SK-N-SH treated with all-trans-retinoic acid at 6 μM for 48 hours (cell line): ENCODE data around the gene VPS13A.

Experiments
- ATAC-seq: fragments of 200-7000 bp; cut with Tn5 transposase; 3 replicates; pipeline ENCODE4 v1.9.1; 2020; ENCODE audit warnings: mild to moderate bottlenecking, moderate library complexity
- ARNTL ChIP-seq: fragments of 450-650 bp; formaldehyde crosslinking; IDR thresholded peaks from 2 replicates; pipeline ENCODE4 v1.5.0; 2020; ENCODE audit warnings: low read depth, mild to moderate bottlenecking, moderate library complexity, borderline replicate concordance
- BACH2 ChIP-seq: fragments of 250-450 bp; sonication (Bioruptor Pico); IDR thresholded peaks from 2 replicates; pipeline ENCODE4 v1.9.0; 2021; ENCODE audit warnings: mild to moderate bottlenecking, borderline replicate concordance
- CSDC2 ChIP-seq: fragments of 250-450 bp; sonication (Bioruptor Pico); IDR thresholded peaks from 2 replicates; pipeline ENCODE4 v1.5.0; 2020; ENCODE audit warnings: mild to moderate bottlenecking, moderate library complexity
- ESRRG ChIP-seq: fragments of 250-450 bp; sonication (Bioruptor Pico); IDR thresholded peaks from 2 replicates; pipeline ENCODE4 v1.6.1; 2021; ENCODE audit warnings: mild to moderate bottlenecking
- OSR1 ChIP-seq: fragments of 250-450 bp; sonication (Bioruptor Pico); IDR thresholded peaks from 2 replicates; pipeline ENCODE4 v1.8.0; 2022; ENCODE audit warnings: moderate library complexity, mild to moderate bottlenecking, inconsistent platforms
- PPARA ChIP-seq: fragments of 250-450 bp; sonication (Bioruptor Pico); IDR thresholded peaks from 2 replicates; pipeline ENCODE4 v1.5.0; 2020; ENCODE audit warnings: mild to moderate bottlenecking, borderline replicate concordance
- RARB ChIP-seq: fragments of 250-450 bp; sonication (Bioruptor Pico); IDR thresholded peaks from 2 replicates; pipeline ENCODE4 v1.8.0; 2021; ENCODE audit warnings: mild to moderate bottlenecking, moderate library complexity
- ZC3H10 ChIP-seq: fragments of 250-450 bp; sonication (Bioruptor Pico); IDR thresholded peaks from 2 replicates; pipeline ENCODE4 v1.5.1; 2021; ENCODE audit warnings: mild to moderate bottlenecking, moderate library complexity
- ZFP30 ChIP-seq: fragments of 450-650 bp; formaldehyde crosslinking; IDR thresholded peaks from 2 replicates; pipeline ENCODE4 v1.5.0; 2022; ENCODE audit warnings: mild to moderate bottlenecking, moderate library complexity
- ZNF565 ChIP-seq: fragments of 450-650 bp; formaldehyde crosslinking; conservative IDR thresholded peaks from 2 replicates; pipeline ENCODE4 v1.5.0; 2020; ENCODE audit warnings: low read depth, mild to moderate bottlenecking, moderate library complexity
- ZNF8 ChIP-seq: fragments of 450-650 bp; formaldehyde crosslinking; IDR thresholded peaks from 2 replicates; pipeline ENCODE4 v1.5.0; 2020; ENCODE audit warnings: mild to moderate bottlenecking, moderate library complexity
- TF ChIP-seq, protein P1 (sequence below): fragments of 250-450 bp; sonication (Bioruptor Pico); IDR thresholded peaks from 2 replicates; pipeline ENCODE4 v1.5.1; 2021; ENCODE audit warnings: mild to moderate bottlenecking, moderate library complexity
- TF ChIP-seq, protein P2 (sequence below): fragments of 250-450 bp; sonication (Bioruptor Pico); IDR thresholded peaks from 2 replicates; pipeline ENCODE4 v1.8.0; 2021; ENCODE audit warnings: low read depth, mild to moderate bottlenecking, moderate library complexity, borderline replicate concordance
- TF ChIP-seq, protein P3 (sequence below): fragments of 250-450 bp; sonication (Bioruptor Pico); IDR thresholded peaks from 2 replicates; pipeline ENCODE4 v1.5.1; 2020; ENCODE audit warnings: low read depth, mild to moderate bottlenecking, moderate library complexity
- TF ChIP-seq, protein P4 (sequence below): fragments of 250-450 bp; sonication (Bioruptor Pico); IDR thresholded peaks from 2 replicates; pipeline ENCODE4 v1.8.0; 2020; ENCODE audit warnings: mild to moderate bottlenecking, moderate library complexity, borderline replicate concordance
- TF ChIP-seq, protein P5 (sequence below): fragments of 250-450 bp; sonication (Bioruptor Pico); IDR thresholded peaks from 2 replicates; pipeline ENCODE4 v1.5.0; 2020; ENCODE audit warnings: mild to moderate bottlenecking, moderate library complexity

Gene VPS13A

DNA sequence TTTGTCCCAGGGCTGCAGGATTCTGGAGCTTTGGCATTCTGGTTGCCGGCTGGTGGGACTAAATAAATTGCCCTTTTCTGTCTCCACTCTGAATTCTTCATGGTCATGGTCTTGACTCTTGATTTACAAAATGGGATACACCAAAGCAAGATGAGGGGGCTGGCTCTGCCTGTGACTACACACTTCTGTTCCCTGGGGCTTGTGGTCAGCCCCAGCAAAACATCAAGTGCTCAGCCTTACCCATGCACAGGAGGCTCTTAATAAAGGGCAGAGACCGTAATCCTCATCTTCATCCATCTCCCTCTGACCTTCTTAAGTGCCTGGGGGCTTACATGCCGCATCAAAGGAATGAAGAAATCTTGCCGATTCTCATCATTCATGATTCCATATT, 272.7 kb downstream of the VPS13A start:
- no peak for ATAC-seq
- TF ChIP-seq ARNTL (CRISPR knock-in tag) (no peak), ZNF8 (CRISPR knock-in tag) (no peak), PPARA (CRISPR knock-in tag) (no peak), BACH2 (CRISPR knock-in tag) (no peak), RARB (CRISPR knock-in tag) (no peak)
- TF ChIP-seq, protein P1, sequence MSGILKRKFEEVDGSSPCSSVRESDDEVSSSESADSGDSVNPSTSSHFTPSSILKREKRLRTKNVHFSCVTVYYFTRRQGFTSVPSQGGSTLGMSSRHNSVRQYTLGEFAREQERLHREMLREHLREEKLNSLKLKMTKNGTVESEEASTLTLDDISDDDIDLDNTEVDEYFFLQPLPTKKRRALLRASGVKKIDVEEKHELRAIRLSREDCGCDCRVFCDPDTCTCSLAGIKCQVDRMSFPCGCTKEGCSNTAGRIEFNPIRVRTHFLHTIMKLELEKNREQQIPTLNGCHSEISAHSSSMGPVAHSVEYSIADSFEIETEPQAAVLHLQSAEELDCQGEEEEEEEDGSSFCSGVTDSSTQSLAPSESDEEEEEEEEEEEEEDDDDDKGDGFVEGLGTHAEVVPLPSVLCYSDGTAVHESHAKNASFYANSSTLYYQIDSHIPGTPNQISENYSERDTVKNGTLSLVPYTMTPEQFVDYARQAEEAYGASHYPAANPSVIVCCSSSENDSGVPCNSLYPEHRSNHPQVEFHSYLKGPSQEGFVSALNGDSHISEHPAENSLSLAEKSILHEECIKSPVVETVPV (CRISPR knock-in tag): no peak
- TF ChIP-seq, protein P2, sequence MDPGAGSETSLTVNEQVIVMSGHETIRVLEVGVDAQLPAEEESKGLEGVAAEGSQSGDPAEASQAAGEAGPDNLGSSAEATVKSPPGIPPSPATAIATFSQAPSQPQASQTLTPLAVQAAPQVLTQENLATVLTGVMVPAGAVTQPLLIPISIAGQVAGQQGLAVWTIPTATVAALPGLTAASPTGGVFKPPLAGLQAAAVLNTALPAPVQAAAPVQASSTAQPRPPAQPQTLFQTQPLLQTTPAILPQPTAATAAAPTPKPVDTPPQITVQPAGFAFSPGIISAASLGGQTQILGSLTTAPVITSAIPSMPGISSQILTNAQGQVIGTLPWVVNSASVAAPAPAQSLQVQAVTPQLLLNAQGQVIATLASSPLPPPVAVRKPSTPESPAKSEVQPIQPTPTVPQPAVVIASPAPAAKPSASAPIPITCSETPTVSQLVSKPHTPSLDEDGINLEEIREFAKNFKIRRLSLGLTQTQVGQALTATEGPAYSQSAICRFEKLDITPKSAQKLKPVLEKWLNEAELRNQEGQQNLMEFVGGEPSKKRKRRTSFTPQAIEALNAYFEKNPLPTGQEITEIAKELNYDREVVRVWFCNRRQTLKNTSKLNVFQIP (CRISPR knock-in tag): no peak
- TF ChIP-seq, protein P3, sequence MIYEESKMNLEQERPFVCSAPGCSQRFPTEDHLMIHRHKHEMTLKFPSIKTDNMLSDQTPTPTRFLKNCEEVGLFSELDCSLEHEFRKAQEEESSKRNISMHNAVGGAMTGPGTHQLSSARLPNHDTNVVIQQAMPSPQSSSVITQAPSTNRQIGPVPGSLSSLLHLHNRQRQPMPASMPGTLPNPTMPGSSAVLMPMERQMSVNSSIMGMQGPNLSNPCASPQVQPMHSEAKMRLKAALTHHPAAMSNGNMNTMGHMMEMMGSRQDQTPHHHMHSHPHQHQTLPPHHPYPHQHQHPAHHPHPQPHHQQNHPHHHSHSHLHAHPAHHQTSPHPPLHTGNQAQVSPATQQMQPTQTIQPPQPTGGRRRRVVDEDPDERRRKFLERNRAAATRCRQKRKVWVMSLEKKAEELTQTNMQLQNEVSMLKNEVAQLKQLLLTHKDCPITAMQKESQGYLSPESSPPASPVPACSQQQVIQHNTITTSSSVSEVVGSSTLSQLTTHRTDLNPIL (CRISPR knock-in tag): no peak

DNA sequence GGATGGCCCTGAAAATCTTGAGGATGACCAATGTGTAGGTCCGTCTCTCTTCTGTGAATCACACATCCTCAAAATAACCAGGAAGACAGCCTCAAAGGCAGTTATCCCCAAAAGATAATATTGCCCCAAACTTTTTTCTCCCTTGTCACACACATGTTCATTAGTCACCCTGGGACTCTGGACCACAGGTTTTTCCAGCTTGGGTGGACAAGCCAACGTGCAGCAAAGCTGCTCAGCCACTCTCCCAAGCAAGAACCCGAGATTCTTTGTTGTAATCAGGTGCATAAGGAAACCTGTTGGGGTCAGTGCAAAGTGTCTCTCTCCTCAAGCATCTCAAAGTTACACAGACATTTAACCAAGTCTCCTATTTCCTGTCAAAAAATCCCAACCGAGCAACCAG, 274.2 kb downstream of the VPS13A start:
- no peak for TF ChIP-seq ZFP30 (CRISPR knock-in tag)
- no peak for TF ChIP-seq PPARA (CRISPR knock-in tag)
- TF ChIP-seq, protein P4, sequence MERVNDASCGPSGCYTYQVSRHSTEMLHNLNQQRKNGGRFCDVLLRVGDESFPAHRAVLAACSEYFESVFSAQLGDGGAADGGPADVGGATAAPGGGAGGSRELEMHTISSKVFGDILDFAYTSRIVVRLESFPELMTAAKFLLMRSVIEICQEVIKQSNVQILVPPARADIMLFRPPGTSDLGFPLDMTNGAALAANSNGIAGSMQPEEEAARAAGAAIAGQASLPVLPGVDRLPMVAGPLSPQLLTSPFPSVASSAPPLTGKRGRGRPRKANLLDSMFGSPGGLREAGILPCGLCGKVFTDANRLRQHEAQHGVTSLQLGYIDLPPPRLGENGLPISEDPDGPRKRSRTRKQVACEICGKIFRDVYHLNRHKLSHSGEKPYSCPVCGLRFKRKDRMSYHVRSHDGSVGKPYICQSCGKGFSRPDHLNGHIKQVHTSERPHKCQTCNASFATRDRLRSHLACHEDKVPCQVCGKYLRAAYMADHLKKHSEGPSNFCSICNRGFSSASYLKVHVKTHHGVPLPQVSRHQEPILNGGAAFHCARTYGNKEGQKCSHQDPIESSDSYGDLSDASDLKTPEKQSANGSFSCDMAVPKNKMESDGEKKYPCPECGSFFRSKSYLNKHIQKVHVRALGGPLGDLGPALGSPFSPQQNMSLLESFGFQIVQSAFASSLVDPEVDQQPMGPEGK (CRISPR knock-in tag): no peak
- no peak for TF ChIP-seq OSR1 (CRISPR knock-in tag)
- TF ChIP-seq ESRRG: no peak
- no peak for TF ChIP-seq RARB (CRISPR knock-in tag)
- TF ChIP-seq, all 23 proteins: peak for 0
- no peak for ATAC-seq

DNA sequence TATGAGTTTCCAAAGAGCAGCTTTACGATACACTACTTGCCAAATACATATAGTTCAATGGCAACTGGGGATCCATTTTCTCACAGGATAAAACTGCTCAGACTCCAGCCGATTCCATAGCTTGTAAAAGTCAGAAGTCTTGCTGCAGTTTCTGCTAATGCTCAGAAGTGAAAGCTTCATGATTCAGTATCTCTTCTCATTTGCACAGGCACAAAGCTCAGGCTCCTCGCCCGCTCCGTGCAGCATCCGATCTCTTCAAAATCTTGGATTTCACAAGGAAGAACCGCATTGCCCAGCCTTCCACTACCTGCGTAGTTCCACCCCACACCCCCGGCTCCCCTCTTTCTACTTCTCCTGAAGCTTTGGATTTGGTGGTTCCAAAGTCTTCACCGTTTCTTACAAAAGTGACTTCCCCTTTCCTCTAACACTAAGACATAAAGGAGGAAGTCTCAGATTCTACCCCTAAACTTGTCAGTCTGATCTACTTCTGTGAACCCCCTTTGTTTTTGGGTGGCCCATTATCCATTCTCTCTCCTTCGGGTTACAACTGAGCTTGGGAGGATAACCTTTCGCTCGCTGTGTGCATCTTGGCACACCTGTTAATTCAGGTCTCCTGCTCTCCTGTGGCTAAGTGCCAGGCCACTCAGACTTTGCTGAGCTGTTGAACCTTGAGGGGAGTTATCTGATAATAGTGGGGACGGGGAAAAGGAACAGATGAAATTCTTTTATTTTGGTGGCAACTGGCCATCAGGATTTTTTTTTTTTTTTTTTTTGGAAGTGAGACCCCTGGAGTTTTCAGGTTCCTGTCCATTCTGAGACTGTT, 276.7 kb downstream of the VPS13A start:
- no peak for ATAC-seq
- no peak for TF ChIP-seq RARB (CRISPR knock-in tag)

DNA sequence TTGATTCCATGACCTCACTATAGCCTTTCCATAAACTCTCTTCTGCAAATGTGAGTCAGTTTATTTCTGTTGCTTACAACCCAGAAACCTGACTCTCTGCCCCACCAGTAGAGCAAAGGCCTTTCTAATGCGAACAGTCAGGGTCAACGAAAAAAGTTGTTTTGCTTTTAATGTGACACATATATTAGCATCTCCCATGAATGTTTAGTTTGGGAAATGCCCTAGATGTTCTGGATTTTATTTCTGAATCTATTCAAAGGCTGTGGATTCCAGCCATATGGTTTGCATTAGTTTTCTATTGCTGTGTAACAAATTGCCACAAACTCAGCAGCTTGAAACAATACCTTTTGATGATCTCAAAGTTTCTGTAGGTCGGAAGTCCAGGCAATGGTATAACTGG, 277.3 kb downstream of the VPS13A start:
- ATAC-seq: no peak
- TF ChIP-seq RARB (CRISPR knock-in tag) (no peak), CSDC2 (no peak), ZNF565 (CRISPR knock-in tag) (no peak), ZC3H10 (no peak), ZNF8 (CRISPR knock-in tag) (no peak), PPARA (CRISPR knock-in tag) (no peak), OSR1 (CRISPR knock-in tag) (no peak)
- TF ChIP-seq, protein P5, sequence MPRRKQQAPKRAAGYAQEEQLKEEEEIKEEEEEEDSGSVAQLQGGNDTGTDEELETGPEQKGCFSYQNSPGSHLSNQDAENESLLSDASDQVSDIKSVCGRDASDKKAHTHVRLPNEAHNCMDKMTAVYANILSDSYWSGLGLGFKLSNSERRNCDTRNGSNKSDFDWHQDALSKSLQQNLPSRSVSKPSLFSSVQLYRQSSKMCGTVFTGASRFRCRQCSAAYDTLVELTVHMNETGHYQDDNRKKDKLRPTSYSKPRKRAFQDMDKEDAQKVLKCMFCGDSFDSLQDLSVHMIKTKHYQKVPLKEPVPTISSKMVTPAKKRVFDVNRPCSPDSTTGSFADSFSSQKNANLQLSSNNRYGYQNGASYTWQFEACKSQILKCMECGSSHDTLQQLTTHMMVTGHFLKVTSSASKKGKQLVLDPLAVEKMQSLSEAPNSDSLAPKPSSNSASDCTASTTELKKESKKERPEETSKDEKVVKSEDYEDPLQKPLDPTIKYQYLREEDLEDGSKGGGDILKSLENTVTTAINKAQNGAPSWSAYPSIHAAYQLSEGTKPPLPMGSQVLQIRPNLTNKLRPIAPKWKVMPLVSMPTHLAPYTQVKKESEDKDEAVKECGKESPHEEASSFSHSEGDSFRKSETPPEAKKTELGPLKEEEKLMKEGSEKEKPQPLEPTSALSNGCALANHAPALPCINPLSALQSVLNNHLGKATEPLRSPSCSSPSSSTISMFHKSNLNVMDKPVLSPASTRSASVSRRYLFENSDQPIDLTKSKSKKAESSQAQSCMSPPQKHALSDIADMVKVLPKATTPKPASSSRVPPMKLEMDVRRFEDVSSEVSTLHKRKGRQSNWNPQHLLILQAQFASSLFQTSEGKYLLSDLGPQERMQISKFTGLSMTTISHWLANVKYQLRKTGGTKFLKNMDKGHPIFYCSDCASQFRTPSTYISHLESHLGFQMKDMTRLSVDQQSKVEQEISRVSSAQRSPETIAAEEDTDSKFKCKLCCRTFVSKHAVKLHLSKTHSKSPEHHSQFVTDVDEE (CRISPR knock-in tag): no peak
- TF ChIP-seq, protein P2 (CRISPR knock-in tag): no peak
- TF ChIP-seq, protein P4 (CRISPR knock-in tag): no peak
